Mesodermal cell (in vitro differentiated cells): Measurements from ENCODE around the gene TMEM178B.

Experiments used
- H3K27ac ChIP-seq: 2 replicates; pipeline ENCODE4 v1.7.0; 2013; ENCODE audit warnings: mild to moderate bottlenecking, low read depth, low read length, moderate library complexity; ENCODE audit not compliant: severe bottlenecking
- H3K36me3 ChIP-seq: 2 replicates; pipeline ENCODE4 v1.7.1; 2013; ENCODE audit warnings: mild to moderate bottlenecking, low read length, moderate library complexity; ENCODE audit not compliant: control insufficient read depth, insufficient read depth
- H3K4me1 ChIP-seq: one replicate; pipeline ENCODE4 v1.7.1; 2013; ENCODE audit warnings: mild to moderate bottlenecking, low read length; ENCODE audit not compliant: insufficient read depth, control insufficient read depth, poor library complexity, severe bottlenecking
- H3K4me3 ChIP-seq: 2 replicates; pipeline ENCODE4 v1.7.0; 2013; ENCODE audit warnings: low read length, control low read depth, mild to moderate bottlenecking; ENCODE audit not compliant: insufficient read depth, poor library complexity, severe bottlenecking; ENCODE audit errors: extremely low read depth
- H3K9me3 ChIP-seq: 2 replicates; pipeline ENCODE4 v1.7.1; 2013; ENCODE audit warnings: mild to moderate bottlenecking, low read length, moderate library complexity; ENCODE audit not compliant: control insufficient read depth
- WGBS, 2 experiments: methylation state at CpG; one replicate each; pipeline ENCODE4 v1.1.5; 2013; ENCODE audit warnings: missing lambda C conversion rate in 2 of 2; ENCODE audit not compliant: insufficient coverage in 2 of 2; 5-methylcytosine and 5-hydroxymethylcytosine counted together

Gene TMEM178B

DNA sequence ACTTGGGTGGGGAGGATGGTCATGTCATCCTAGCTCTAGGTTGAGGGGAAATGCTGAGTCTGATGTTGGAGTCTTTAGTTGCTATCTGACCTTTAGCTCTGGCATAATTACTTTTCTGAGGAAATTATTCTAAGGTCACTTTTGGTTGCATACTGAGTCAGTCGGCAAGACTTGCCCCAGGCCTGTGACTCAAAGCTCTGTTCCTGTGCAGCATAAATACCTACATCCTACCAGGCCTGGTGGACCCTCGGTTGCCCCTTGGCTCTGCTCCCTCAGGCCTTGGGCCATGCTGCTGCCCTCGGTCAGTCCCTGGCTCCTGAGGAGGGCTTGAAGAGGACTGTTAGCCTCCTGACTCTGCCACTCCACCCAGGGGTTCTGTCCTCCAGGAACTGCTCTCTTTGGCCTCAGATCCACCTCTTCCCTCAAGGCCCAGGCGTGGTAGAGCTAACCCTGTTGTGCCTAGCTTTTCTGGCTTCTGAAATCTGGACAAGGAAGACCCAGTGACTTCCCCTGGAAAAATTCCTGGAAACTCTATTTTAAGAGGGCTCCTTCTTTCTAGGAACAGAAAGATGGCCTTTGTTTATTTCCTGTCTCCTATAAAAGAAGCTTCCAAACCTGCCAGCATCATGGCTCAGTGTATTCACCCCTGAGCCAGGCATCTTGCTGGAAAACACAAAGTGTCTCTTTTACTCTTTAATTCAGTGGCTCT, 71.2 kb downstream of the TMEM178B start:
- Histone ChIP-seq H3K36me3 (no peaks in the 10 kb centered on the region), H3K4me3 (no peak overlapping the region), H3K4me1 (peaks cover 14% of the 10 kb centered on the region), H3K9me3 (peaks cover 5% of the 10 kb centered on the region), H3K27ac (peak overlapping the region; percentile 50)
- 70 to 86% methylated on average over 2 to 4 of the region's 4 CpGs for WGBS, 2 experiments

DNA sequence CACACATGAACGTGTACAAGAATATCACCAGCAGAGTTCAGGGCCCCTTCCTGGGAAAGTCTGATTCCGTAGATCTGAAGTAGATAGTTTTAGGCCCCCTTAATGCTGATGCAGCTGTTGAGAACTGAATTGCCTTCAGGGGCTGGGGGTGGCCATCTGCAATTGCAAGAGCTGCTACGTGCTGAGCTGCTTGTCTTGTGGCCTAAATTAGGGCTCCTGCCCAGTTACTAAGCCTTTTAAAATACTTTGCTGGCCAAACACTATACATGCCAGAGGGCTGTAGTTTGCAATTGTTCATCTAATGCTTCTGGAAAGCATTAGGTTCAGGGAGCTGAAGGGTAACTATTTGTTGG, 71.7 kb downstream of the TMEM178B start:
- 74 to 80% methylated on average over 3 of the region's 3 CpGs for WGBS, 2 experiments
- Histone ChIP-seq H3K36me3 (no peaks in the 10 kb centered on the region), H3K4me3 (no peak overlapping the region), H3K4me1 (peaks cover 14% of the 10 kb centered on the region), H3K9me3 (peaks cover 5% of the 10 kb centered on the region), H3K27ac (peak overlapping the region; percentile 50)

DNA sequence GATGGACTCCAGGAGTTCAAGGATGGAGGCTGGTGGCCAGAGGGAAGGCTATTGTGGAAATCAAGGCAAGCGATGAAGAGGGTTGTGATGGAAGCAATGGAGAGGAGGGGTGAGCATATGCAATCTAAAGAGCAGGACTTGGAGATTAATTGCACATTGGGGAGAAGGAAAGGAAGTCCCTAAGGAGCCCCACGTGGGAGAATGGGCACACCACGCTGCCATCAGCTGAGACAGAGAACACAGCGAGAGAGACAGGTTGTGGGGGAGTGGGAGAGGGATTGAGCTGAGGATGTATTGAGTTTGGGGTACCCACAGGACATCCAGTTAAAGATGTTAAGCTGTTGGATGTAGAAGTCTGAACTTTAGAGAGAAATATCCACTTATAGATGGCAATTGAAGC, 73.6 kb downstream of the TMEM178B start:
- WGBS, 2 experiments = 85 to 93% methylated on average over 4 of the region's 4 CpGs
- Histone ChIP-seq H3K4me1 (peaks cover 14% of the 10 kb centered on the region), H3K36me3 (no peaks in the 10 kb centered on the region), H3K9me3 (no peaks in the 10 kb centered on the region), H3K4me3 (no peak overlapping the region), H3K27ac (no peak overlapping the region)

DNA sequence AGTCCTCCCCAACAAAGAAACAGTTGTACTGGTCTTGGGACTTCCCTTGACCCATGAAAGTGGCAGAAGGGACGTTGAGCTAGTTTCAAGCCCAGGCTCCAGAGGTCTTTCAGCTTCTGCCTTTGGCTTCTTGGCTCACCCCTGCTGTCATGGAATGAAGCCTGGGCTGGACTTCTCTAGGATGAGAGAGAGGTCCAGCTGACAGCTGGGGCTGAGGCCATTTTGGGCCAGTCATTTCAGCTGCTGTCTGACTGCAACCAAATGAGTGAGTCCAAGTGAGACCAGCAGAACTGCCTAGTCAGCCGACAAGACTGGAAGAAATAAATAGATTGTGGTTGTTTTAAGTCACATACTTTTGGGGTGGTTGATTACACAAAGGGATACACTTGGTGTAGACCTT, 76.6 kb downstream of the TMEM178B start:
- Histone ChIP-seq H3K4me3 (no peak overlapping the region), H3K36me3 (no peaks in the 10 kb centered on the region), H3K4me1 (peaks cover 5% of the 10 kb centered on the region), H3K9me3 (no peaks in the 10 kb centered on the region), H3K27ac (no peak overlapping the region)
- WGBS, 2 experiments = 86 to 100% methylated on average over 2 of the region's 2 CpGs

DNA sequence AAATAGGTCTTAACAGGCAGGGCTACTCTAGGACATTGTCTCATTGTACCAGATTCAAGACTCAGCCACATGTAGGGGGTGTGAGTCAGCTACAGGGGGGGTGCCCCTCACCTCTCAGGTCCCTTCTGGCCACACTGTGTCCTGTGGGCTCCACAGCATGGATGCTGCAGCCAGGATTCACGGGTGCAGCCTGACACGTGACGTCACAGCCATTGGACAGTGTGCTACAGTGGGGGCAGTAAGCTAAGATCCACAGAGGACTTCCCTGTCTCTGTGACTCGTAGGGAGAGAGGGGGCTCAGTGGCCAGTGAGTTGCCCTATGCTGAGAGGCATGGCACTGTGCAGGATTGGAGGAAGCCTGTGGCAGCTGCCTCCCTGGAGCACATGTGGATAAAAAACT, 77.9 kb downstream of the TMEM178B start:
- H3K27ac ChIP-seq = no peak overlapping the region
- no peaks in the 10 kb centered on the region for H3K36me3 ChIP-seq
- no peaks in the 10 kb centered on the region for H3K4me1 ChIP-seq
- WGBS, 2 experiments = 88 to 98% methylated on average over 4 of the region's 4 CpGs
- H3K4me3 ChIP-seq = no peak overlapping the region
- H3K9me3 ChIP-seq = no peaks in the 10 kb centered on the region

DNA sequence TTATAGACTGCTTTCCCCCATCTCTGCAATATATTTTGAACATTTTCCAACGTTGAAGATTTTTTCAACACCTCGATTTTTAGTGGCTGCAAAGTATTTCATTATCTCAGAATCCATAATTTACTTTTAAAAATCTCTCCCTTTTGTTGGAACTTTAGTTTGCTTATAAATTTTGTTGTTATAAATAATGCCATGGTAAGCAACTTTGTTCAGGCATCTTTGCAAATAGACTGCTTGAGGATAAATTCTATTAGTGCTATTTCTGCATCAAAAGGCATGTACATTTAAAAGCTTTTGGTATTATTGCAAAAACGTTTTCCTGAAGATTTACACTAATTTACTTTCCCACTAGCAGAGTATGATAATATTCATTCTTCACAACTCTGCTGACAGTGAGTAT, 79.4 kb downstream of the TMEM178B start:
- H3K4me3 ChIP-seq = no peak overlapping the region
- H3K4me1 ChIP-seq = peaks cover 2% of the 10 kb centered on the region
- H3K36me3 ChIP-seq = no peaks in the 10 kb centered on the region
- H3K9me3 ChIP-seq = no peaks in the 10 kb centered on the region
- WGBS, 2 experiments = no CpG with 5 or more reads among the region's 3 CpGs
- no peak overlapping the region for H3K27ac ChIP-seq

DNA sequence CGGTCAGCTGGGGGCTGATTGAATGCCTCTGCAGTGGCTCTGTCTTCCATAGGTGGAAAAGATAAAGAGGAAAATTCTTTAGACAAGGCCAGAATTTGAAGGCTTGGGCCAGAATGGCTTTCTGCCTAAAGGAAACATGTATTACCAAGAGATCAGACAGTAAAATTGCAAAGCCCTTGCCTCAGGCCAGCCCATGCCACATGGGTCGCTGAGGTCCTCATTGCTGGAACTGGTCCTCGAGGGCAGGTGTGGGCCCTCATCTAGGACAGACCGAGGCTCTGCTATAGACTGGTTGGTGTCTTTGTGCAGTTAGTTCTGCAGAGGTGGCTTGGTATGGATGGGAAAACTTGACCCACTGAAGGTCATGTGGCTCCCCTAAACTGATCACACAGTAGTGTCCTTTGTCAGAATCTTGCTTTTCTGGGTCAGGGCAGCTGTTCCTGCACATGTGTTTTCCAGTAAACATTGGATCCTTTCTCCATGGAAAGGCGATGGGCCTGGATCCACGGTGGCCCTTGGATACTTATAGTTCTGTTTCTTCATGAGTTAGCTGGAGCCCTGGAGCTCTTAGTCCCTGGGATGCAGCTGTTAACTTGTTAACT, 80.4 kb downstream of the TMEM178B start:
- H3K9me3 ChIP-seq = no peaks in the 10 kb centered on the region
- WGBS, 2 experiments = 95 to 98% methylated on average over 5 of the region's 6 CpGs

DNA sequence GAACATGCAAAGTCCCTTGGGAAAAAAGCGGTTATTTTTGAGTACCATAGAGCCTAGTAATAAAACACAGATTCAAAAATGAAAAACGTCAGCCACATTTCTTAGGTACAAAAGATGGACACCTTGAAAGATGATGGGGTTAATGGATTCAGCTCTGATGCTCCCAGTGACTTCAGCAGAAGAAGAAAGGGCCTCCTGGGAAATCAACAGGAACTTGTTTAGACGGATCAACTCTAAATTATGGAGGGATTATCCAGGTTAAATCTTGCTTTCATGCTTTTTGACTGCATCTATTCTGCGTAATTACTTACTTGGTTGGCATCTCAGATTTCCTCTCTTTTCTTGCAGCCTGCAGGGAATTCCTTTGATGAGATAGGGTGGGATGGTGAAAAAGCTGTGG, 82.5 kb downstream of the TMEM178B start:
- Histone ChIP-seq H3K9me3 (no peaks in the 10 kb centered on the region), H3K4me3 (no peak overlapping the region), H3K4me1 (peaks cover 9% of the 10 kb centered on the region), H3K36me3 (no peaks in the 10 kb centered on the region), H3K27ac (no peak overlapping the region)
- 94% methylated on average over 2 of the region's 4 CpGs for WGBS, 2 experiments

More for the DNA sequence above, 80.4 kb downstream of the TMEM178B start:
- H3K36me3 ChIP-seq = no peaks in the 10 kb centered on the region
- H3K4me3 ChIP-seq = no peak overlapping the region
- peaks cover 8% of the 10 kb centered on the region for H3K4me1 ChIP-seq
- H3K27ac ChIP-seq = no peak overlapping the region

DNA sequence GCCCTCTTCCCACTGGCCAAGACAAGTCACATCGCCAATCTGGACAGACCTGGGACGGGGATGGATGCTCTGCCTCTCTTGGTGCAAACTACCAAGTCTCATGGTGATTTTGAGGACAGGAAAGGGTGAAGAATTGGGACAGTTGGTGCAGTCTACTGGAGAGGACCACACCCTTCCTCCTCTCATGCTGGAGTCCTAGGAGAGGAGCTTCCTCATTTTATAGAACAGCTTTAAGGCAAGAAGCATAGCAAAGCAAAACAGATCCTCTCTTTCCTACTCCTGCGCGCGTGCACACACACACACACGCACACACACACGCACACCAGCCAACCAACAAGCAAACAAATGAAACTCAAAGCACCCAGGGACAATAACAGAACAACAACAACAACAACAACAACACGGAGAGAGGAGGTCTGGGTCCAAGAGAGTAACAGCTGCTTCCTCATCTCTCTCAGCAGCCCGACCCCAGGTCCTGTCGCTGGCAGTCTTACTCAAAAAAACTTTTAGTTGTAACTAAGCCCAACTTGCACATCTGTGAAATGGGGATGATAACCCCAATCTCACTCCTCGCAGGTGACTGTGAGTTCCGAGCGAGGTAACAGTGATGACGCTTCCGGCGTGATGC, 83.4 kb downstream of the TMEM178B start:
- H3K9me3 ChIP-seq = no peaks in the 10 kb centered on the region
- peaks cover 9% of the 10 kb centered on the region for H3K4me1 ChIP-seq
- no peak overlapping the region for H3K4me3 ChIP-seq
- H3K27ac ChIP-seq = no peak overlapping the region
- H3K36me3 ChIP-seq = no peaks in the 10 kb centered on the region
- WGBS, 2 experiments = 94 to 96% methylated on average over 10 to 14 of the region's 16 CpGs

DNA sequence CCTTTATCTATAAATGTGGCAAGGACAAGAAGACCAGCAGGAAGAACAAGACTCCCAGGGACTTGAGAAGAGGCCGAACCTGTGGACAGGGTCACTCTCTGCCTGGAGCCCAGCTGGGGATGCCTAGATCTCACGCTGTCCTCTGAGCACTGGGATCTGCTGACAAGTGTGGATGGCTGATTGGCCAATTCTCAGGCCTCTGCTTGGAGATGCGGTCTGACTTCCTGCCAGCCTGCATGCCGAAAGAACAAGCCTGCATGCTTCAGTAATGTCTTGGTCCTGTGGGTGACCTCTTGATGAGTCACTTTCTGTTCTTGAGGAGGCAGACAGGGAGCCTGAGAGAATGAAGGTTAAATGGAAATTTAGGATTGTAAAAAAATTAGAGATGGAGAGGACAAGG, 84.7 kb downstream of the TMEM178B start:
- no peaks in the 10 kb centered on the region for H3K9me3 ChIP-seq
- H3K36me3 ChIP-seq = no peaks in the 10 kb centered on the region
- 48 to 53% methylated on average over 4 of the region's 4 CpGs for WGBS, 2 experiments
- no peak overlapping the region for H3K4me3 ChIP-seq
- peaks cover 9% of the 10 kb centered on the region for H3K4me1 ChIP-seq
- H3K27ac ChIP-seq = no peak overlapping the region
